ENCODE measurements around the gene HEATR3.

- TF ChIP-seq, protein P1, sequence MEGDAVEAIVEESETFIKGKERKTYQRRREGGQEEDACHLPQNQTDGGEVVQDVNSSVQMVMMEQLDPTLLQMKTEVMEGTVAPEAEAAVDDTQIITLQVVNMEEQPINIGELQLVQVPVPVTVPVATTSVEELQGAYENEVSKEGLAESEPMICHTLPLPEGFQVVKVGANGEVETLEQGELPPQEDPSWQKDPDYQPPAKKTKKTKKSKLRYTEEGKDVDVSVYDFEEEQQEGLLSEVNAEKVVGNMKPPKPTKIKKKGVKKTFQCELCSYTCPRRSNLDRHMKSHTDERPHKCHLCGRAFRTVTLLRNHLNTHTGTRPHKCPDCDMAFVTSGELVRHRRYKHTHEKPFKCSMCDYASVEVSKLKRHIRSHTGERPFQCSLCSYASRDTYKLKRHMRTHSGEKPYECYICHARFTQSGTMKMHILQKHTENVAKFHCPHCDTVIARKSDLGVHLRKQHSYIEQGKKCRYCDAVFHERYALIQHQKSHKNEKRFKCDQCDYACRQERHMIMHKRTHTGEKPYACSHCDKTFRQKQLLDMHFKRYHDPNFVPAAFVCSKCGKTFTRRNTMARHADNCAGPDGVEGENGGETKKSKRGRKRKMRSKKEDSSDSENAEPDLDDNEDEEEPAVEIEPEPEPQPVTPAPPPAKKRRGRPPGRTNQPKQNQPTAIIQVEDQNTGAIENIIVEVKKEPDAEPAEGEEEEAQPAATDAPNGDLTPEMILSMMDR (IDR thresholded peaks at IDR 0.05) = no peak
- no peak for TF ChIP-seq POLR2A (IDR thresholded peaks at IDR 0.05)
These were observed 42.1 kb upstream of the HEATR3 start for GRCh38 chr16:50023641-50024040.
